Frontal cortex (tissue), 4 donors: Measurements from ENCODE around the gene LDLRAD3. TPM values are rescaled to one million over a fixed set of nuclear protein-coding genes. Genes with fewer than 3 reads are reported as not detected.

Experiments used
- DNase-seq, 2 donors: peaks; one replicate each; pipeline ENCODE4 v3.0.0; 2012; ENCODE audit warnings: low spot score in 2 of 2
- FAIRE-seq: peaks from 2 replicates; lab custom pipeline; 2012; peaks lifted over from hg19 to GRCh38; lab: Jason Lieb, UNC
- total RNA-seq: library from RNA; depleted of rRNA; stranded (reverse); fragments of >200 nt; gene quantifications from one replicate; pipeline ENCODE4 v1.2.3, GENCODE V29; 2014
- donor health status: control.
- donor health status: control.
- donor health status: control.

The LDLRAD3 gene
- total RNA-seq, 1 donor from 2014 or later: 65.2 TPM

- FAIRE-seq (no peak), DNase-seq (no peak)
These were observed 295.0 kb downstream of the LDLRAD3 start for GRCh38 chr11:36238881-36239280.

- DNase-seq: no peak
- no peak for FAIRE-seq
These were observed 295.8 kb downstream of the LDLRAD3 start for GRCh38 chr11:36239636-36240035.

- no peak for DNase-seq
- FAIRE-seq: no peak
These were observed 296.3 kb downstream of the LDLRAD3 start for GRCh38 chr11:36240173-36240572.

GRCh38 chr11:36240801-36241200, 296.9 kb downstream of the LDLRAD3 start:
- DNase-seq: no peak
- no peak for FAIRE-seq

GRCh38 chr11:36241497-36241896, 297.6 kb downstream of the LDLRAD3 start:
- no peak for FAIRE-seq
- DNase-seq: no peak

- FAIRE-seq (no peak), DNase-seq (no peak)
These were observed 299.8 kb downstream of the LDLRAD3 start for GRCh38 chr11:36243641-36244040.

- no peak for DNase-seq
- FAIRE-seq: no peak
These were observed 303.6 kb downstream of the LDLRAD3 start for GRCh38 chr11:36247493-36247892.

GRCh38 chr11:36248436-36248835, 304.6 kb downstream of the LDLRAD3 start:
- no peak for DNase-seq
- no peak for FAIRE-seq

GRCh38 chr11:36249246-36249645, 305.4 kb downstream of the LDLRAD3 start:
- no peak for DNase-seq
- no peak for FAIRE-seq

GRCh38 chr11:36251823-36252222, 308.0 kb downstream of the LDLRAD3 start:
- no peak for FAIRE-seq
- no peak for DNase-seq

GRCh38 chr11:36253238-36253637, 309.4 kb downstream of the LDLRAD3 start:
- no peak for DNase-seq
- no peak for FAIRE-seq

- FAIRE-seq: no peak
These were observed 310.9 kb downstream of the LDLRAD3 start for GRCh38 chr11:36254713-36255112.

GRCh38 chr11:36257351-36257750, 313.5 kb downstream of the LDLRAD3 start:
- FAIRE-seq: no peak
- no peak for DNase-seq

More at GRCh38 chr11:36254713-36255112, 310.9 kb downstream of the LDLRAD3 start:
- DNase-seq: no peak

GRCh38 chr11:36258730-36259360, 315.0 kb downstream of the LDLRAD3 start:
- FAIRE-seq: no peak
- DNase-seq: peak; percentile 11 to 61

GRCh38 chr11:36261094-36261493, 317.2 kb downstream of the LDLRAD3 start:
- no peak for FAIRE-seq
- DNase-seq: no peak

GRCh38 chr11:36264011-36264972, 320.4 kb downstream of the LDLRAD3 start:
- DNase-seq (no peak), FAIRE-seq (no peak)

- DNase-seq: no peak
- FAIRE-seq: no peak
These were observed 321.1 kb downstream of the LDLRAD3 start for GRCh38 chr11:36264973-36265344.

- no peak for FAIRE-seq
- DNase-seq: peak in 1 of 2 donors; percentile 57
These were observed 322.1 kb downstream of the LDLRAD3 start for GRCh38 chr11:36265793-36266628.

- no peak for FAIRE-seq
- no peak for DNase-seq
These were observed 322.9 kb downstream of the LDLRAD3 start for GRCh38 chr11:36266767-36267166.

GRCh38 chr11:36268337-36268985, 324.6 kb downstream of the LDLRAD3 start:
- FAIRE-seq (no peak), DNase-seq (no peak)
